ENCODE results near the gene FCAR. TPM values are rescaled to one million over a fixed set of nuclear protein-coding genes. Genes with fewer than 3 reads are reported as not detected.
"Not testable (repeated sequence)": the region's sequence is repeated elsewhere in the genome, so short reads cannot be mapped to it uniquely, and the experiment has no call there.

FCAR gene
- total RNA-seq, 1 donor from 2014 or later = not detected

DNA sequence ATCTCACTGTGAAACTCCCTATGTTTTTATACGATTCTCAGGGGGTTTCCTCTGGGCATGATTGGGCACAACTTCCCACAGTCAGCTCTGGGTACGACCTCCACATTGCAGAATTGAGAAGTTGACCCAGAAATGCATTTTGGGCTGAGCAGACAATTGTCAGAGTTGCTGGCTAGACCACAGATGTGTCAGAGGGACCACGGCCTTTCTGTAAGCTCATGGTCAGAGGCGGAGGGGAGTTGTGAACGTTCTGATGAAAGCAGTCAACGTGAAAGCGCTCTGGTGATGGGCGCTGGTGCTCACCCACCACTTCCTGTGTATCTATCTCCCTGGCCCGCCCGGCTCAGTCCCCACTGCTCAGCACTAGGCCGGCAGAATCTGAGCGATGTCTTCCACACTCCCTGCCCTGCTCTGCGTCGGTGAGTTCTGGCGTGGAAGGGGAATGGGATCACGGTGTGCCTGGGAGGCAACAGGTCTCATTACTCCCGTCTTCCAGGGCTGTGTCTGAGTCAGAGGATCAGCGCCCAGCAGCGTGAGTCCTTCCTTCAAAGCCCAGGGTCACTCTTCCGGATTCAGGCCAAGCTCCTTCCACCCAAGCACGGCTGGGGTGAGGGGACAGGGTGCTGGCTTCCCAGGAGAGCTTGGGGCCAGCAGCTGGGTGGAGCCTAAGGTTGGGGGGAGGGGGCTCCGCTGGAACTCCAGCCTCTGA, 31.9 kb downstream of the FCAR start, which contains the start of gene NCR1:
TSS of gene NCR1 (plus strand) at position 346 of the 709 bp plus-strand sequence. CDS start at position 386, 40 bp downstream.
- no peak for DNase-seq (ENCODE audit: low spot score in 2 of 2, unreplicated experiment in 2 of 2)
- no peaks in the 10 kb centered on the region for H3K27me3 Mint-ChIP-seq (ENCODE audit: low read depth)

DNA sequence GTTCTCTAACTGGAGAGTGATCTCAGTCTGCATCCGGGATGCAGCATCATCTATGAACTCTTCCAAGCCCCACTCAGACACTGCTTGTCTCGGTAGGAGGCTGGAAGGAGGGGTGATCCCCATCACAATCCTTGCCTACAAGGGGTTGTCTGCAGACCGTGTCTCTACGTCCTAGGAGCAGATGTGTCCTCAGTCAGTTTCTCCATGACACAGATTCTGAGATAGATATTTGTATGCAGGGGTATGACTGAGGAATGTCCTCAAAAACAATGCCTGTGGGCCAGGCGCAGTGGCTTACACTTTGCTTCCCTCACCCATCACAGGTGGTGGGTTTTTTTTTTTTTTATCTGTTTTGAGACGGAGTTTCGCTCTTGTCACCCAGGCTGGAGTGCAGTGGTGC, 32.8 kb downstream of the FCAR start:
- H3K4me1 Mint-ChIP-seq = peaks cover 13% of the 10 kb centered on the region
- no peaks in the 10 kb centered on the region for H3K36me3 Mint-ChIP-seq
- no peaks in the 10 kb centered on the region for H3K27me3 Mint-ChIP-seq (ENCODE audit: low read depth)
- no peak overlapping the region for H3K27ac Mint-ChIP-seq
- TF ChIP-seq, protein P1, sequence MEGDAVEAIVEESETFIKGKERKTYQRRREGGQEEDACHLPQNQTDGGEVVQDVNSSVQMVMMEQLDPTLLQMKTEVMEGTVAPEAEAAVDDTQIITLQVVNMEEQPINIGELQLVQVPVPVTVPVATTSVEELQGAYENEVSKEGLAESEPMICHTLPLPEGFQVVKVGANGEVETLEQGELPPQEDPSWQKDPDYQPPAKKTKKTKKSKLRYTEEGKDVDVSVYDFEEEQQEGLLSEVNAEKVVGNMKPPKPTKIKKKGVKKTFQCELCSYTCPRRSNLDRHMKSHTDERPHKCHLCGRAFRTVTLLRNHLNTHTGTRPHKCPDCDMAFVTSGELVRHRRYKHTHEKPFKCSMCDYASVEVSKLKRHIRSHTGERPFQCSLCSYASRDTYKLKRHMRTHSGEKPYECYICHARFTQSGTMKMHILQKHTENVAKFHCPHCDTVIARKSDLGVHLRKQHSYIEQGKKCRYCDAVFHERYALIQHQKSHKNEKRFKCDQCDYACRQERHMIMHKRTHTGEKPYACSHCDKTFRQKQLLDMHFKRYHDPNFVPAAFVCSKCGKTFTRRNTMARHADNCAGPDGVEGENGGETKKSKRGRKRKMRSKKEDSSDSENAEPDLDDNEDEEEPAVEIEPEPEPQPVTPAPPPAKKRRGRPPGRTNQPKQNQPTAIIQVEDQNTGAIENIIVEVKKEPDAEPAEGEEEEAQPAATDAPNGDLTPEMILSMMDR (IDR thresholded peaks at IDR 0.05; ENCODE audit: unreplicated experiment) = no peak
- H3K4me3 Mint-ChIP-seq = no peak overlapping the region
- no peak for DNase-seq (ENCODE audit: low spot score in 2 of 2, unreplicated experiment in 2 of 2)
- peaks cover 4% of the 10 kb centered on the region for H3K9me3 Mint-ChIP-seq

More for the DNA sequence above, 31.9 kb downstream of the FCAR start, which contains the start of gene NCR1:
- H3K36me3 Mint-ChIP-seq = no peaks in the 10 kb centered on the region
- no peak within 1 kb of the TSS for H3K4me3 Mint-ChIP-seq
- TF ChIP-seq, protein P1 (IDR thresholded peaks at IDR 0.05; ENCODE audit: unreplicated experiment) = no peak
- H3K9me3 Mint-ChIP-seq = peaks cover 4% of the 10 kb centered on the region
- H3K4me1 Mint-ChIP-seq = peaks cover 13% of the 10 kb centered on the region
- peak within 1 kb of the TSS; percentile 33 for H3K27ac Mint-ChIP-seq

DNA sequence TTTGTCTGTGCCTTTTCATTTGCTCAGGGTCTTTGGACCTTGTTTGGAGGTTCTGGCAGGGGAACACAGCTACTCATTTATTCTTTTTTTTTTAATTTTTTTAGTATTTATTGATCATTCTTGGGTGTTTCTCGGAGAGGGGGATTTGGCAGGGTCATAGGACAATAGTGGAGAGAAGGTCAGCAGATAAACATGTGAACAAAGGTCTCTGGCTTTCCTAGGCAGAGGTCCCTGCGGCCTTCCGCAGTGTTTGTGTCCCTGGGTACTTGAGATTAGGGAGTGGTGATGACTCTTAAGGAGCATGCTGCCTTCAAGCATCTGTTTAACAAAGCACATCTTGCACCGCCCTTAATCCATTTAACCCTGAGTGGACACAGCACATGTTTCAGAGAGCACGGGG, 33.9 kb downstream of the FCAR start:
- DNase-seq (ENCODE audit: low spot score in 2 of 2, unreplicated experiment in 2 of 2); H3K27ac Mint-ChIP-seq; H3K27me3 Mint-ChIP-seq (ENCODE audit: low read depth); H3K36me3 Mint-ChIP-seq; H3K9me3 Mint-ChIP-seq; H3K4me3 Mint-ChIP-seq: not testable (repeated sequence)
- H3K4me1 Mint-ChIP-seq = peaks cover 13% of the 10 kb centered on the region

DNA sequence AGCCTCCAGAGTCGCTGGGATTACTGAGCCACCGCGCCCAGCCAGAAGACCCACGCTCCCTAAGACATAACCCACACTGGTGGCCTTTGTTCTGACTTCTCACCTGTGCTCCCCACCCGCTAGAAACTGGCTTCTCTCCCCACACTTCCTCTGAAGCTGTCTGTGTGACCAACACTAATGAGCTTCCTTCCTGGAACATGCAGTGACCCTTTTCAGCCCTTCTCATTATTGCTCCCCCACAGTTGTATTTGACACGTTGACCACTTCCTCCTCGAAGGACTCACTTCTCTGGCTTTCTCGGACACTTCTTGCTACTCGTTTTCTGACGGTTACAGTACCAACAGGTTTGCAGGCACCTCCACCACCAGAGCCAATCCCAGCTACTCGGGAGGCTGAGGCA, 42.8 kb downstream of the FCAR start:
- H3K4me1 Mint-ChIP-seq = no peaks in the 10 kb centered on the region
- H3K27ac Mint-ChIP-seq = no peak overlapping the region
- no peaks in the 10 kb centered on the region for H3K36me3 Mint-ChIP-seq
- no peaks in the 10 kb centered on the region for H3K9me3 Mint-ChIP-seq
- TF ChIP-seq, protein P1 (IDR thresholded peaks at IDR 0.05; ENCODE audit: unreplicated experiment) = no peak
- DNase-seq (ENCODE audit: low spot score in 2 of 2, unreplicated experiment in 2 of 2) = no peak
- no peak overlapping the region for H3K4me3 Mint-ChIP-seq
- no peaks in the 10 kb centered on the region for H3K27me3 Mint-ChIP-seq (ENCODE audit: low read depth)

DNA sequence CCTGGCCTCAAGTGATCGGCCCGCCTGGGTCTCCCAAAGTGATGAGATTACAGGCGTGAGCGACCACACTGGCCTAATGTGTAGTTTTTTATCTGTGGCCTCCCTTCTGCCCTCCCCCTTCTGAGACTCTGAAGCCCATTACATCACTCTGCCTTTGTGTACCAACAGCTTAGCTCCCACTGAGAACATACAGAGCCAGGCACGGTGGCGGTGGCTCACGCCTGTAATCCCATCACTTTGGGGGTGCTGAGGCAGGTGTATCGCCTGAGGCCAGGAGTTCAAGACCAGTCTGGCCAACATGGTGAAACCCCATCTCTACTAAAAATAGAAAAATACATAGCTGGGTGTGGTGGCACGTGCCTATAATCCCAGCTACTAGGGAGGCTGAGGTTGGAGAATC, 44.5 kb downstream of the FCAR start:
- Mint-ChIP-seq H3K27ac (no peak overlapping the region), H3K4me3 (no peak overlapping the region), H3K9me3 (no peaks in the 10 kb centered on the region), H3K36me3 (no peaks in the 10 kb centered on the region), H3K27me3 (ENCODE audit: low read depth) (peaks cover 2% of the 10 kb centered on the region), H3K4me1 (no peaks in the 10 kb centered on the region)
- TF ChIP-seq, protein P1 (IDR thresholded peaks at IDR 0.05; ENCODE audit: unreplicated experiment) = no peak
- DNase-seq (ENCODE audit: low spot score in 2 of 2, unreplicated experiment in 2 of 2) = no peak

DNA sequence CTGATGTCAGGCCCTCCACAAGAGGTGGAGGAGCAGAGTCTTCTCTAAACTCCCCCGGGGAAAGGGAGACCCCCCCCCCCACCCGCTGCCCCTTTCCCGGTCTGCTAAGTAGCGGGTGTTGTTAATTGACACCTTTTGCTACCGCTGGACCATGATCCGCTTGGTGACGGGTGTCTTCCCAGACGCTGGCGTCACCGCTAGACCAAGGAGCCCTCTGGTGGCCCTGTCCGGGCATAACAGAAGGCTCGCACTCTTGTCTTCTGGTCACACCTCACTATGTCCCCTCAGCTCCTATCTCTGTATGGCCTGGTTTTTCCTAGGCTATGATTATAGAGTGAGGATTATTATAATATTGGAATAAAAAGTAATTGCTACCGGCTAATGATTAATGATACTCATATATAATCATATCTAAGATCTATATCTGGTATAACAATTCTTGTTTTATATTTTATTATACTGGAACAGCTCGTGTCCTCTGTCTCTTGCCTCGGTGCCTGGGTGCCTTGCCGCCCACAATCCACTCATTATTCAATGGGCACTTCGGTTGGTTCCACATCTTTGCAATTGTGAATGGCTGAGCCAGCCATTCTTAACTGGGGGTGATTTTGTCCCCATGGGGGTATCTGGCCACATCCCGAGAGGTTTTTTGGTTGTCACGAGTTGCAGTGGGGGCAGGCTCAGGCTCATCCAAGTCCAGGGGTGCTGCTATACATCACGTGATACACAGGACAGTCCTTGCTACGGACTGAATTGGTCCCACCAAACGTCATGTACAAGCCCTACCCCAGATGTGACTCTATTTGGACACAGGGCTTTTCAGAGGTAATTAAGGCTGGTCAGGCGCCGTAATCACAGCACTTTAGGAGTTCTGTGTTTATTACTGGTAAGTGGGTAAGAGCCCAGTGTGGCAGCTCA, 45.9 kb downstream of the FCAR start:
- H3K9me3 Mint-ChIP-seq; H3K4me3 Mint-ChIP-seq; DNase-seq (ENCODE audit: low spot score in 2 of 2, unreplicated experiment in 2 of 2); H3K4me1 Mint-ChIP-seq; H3K27ac Mint-ChIP-seq; H3K36me3 Mint-ChIP-seq; H3K27me3 Mint-ChIP-seq (ENCODE audit: low read depth): not testable (repeated sequence)
